Esophagus squamous epithelium (tissue), 5 donors: ENCODE measurements around the gene NDFIP1. TPM values are rescaled to one million over a fixed set of nuclear protein-coding genes. Genes with fewer than 3 reads are reported as not detected.
A peak's percentile ranks its signal among the peaks of the same experiment; 100 is the strongest.

Source experiments
- DNase-seq: peaks from one replicate; lab custom pipeline; 2025; lab: John Stamatoyannopoulos, UW
- H3K27ac ChIP-seq, 4 donors: fragments of 200-600 bp; sonication (generic); one replicate each; pipeline ENCODE4 v1.5.1; 2016 to 2019; ENCODE audit warnings: mild to moderate bottlenecking in 1 of 4
- H3K27me3 ChIP-seq, 4 donors: fragments of 200-600 bp; sonication (generic); 1 replicate in 3 of 4; 2 replicates in 1 of 4; pipeline versions ENCODE4 v1.5.1 to v1.6.0; 2017 to 2021; ENCODE audit warnings: antibody characterized with exemption in 1 of 4
- H3K36me3 ChIP-seq, 3 donors: fragments of 200-600 bp; sonication (generic); one replicate each; pipeline ENCODE4 v1.5.1; 2016 to 2019
- H3K4me1 ChIP-seq, 3 donors: fragments of 200-600 bp; sonication (generic); one replicate each; pipeline ENCODE4 v1.5.1; 2017 to 2019
- H3K4me3 ChIP-seq, 4 donors: fragments of 200-600 bp; sonication (generic); 1 replicate in 3 of 4; 2 replicates in 1 of 4; pipeline ENCODE4 v1.5.1; 2016 to 2019; ENCODE audit warnings: mild to moderate bottlenecking in 2 of 4, moderate library complexity in 1 of 4
- H3K9me3 ChIP-seq, 3 donors: fragments of 200-600 bp; sonication (generic); one replicate each; pipeline ENCODE4 v1.5.1; 2016 to 2019
- CTCF ChIP-seq, 6 experiments: fragments of 450-650 bp in 4 of 6; fragments of 200-600 bp in 2 of 6; sonication (generic) in 2 of 6; IDR thresholded peaks; one replicate each; pipeline ENCODE4 v1.5.1; 2016 to 2019; ENCODE audit warnings: antibody characterized with exemption in 6 of 6, mild to moderate bottlenecking in 4 of 6, moderate library complexity in 4 of 6
- POLR2A ChIP-seq, 4 donors: fragments of 450-650 bp; IDR thresholded peaks; one replicate each; pipeline ENCODE4 v1.6.1; 2017; ENCODE audit warnings: antibody characterized with exemption in 4 of 4, mild to moderate bottlenecking in 4 of 4, moderate library complexity in 3 of 4
- WGBS, 2 donors: methylation state at CpG; one replicate each; pipeline ENCODE4 v1.1.5; 2018; 5-methylcytosine and 5-hydroxymethylcytosine counted together
- intact Hi-C: fragments of 100-400 bp; cut with DNase I; formaldehyde crosslinking; loops from one replicate; pipeline ENCODE4 v1.15.0; 2022
- total RNA-seq, 4 donors: library from RNA; depleted of rRNA; stranded (reverse); fragments of >200 nt; gene quantifications; one replicate each; pipeline ENCODE4 v1.1.0, GENCODE V29; 2016
- donor health status: DM: yes; HTN: yes; CAD: no.

The NDFIP1 gene
- total RNA-seq, 4 donors from 2014 or later = 34.1 to 82.6 (median 38.9) TPM

- Histone ChIP-seq H3K9me3 (no peaks in the 10 kb centered on the region), H3K27me3 (no peaks in the 10 kb centered on the region), H3K27ac (no peak overlapping the region), H3K36me3 (peaks cover 7 to 96% (median 10%) of the 10 kb centered on the region in 3 donors), H3K4me1 (no peaks in the 10 kb centered on the region), H3K4me3 (no peak overlapping the region)
- WGBS, 2 donors = 35 to 37% methylated on average over 3 of the region's 3 CpGs
- TF ChIP-seq CTCF (IDR thresholded peaks at IDR 0.05) (peak in 5 of 6 experiments; percentile 14 to 56 (median 51)), POLR2A (IDR thresholded peaks at IDR 0.05) (no peak)
- DNase-seq = no peak
- intact Hi-C loops = no loop called here
These were observed 35.3 kb downstream of the NDFIP1 start for GRCh38 chr5:142143878-142144277.

GRCh38 chr5:142145106-142145900, 36.7 kb downstream of the NDFIP1 start:
- Histone ChIP-seq H3K4me3 (no peak overlapping the region), H3K9me3 (no peaks in the 10 kb centered on the region), H3K27me3 (no peaks in the 10 kb centered on the region), H3K27ac (no peak overlapping the region), H3K4me1 (no peaks in the 10 kb centered on the region), H3K36me3 (peaks cover 7 to 95% (median 10%) of the 10 kb centered on the region in 3 donors)
- TF ChIP-seq CTCF (IDR thresholded peaks at IDR 0.05) (peak; percentile 44 to 69 (median 58)), POLR2A (IDR thresholded peaks at IDR 0.05) (no peak)
- intact Hi-C loops = loop anchor here (5.0 kb wide), 1 partner anchor 153 kb away; no protein-coding TSS in a partner anchor
- no peak for DNase-seq
- 74 to 79% methylated on average over 4 of the region's 4 CpGs for WGBS, 2 donors

- no peaks in the 10 kb centered on the region for H3K4me1 ChIP-seq
- 90 to 95% methylated on average over 1 of the region's 1 CpG for WGBS, 2 donors
- intact Hi-C loops = loop anchor here (5.0 kb wide), 1 partner anchor 157 kb away; no protein-coding TSS in a partner anchor
- peaks cover 5 to 76% (median 7%) of the 10 kb centered on the region in 3 donors for H3K36me3 ChIP-seq
- no peaks in the 10 kb centered on the region for H3K27me3 ChIP-seq
- no peaks in the 10 kb centered on the region for H3K9me3 ChIP-seq
- TF ChIP-seq POLR2A (IDR thresholded peaks at IDR 0.05) (no peak), CTCF (IDR thresholded peaks at IDR 0.05) (no peak)
- DNase-seq = no peak
- no peak overlapping the region for H3K4me3 ChIP-seq
- H3K27ac ChIP-seq = no peak overlapping the region
These were observed 40.8 kb downstream of the NDFIP1 start for GRCh38 chr5:142149363-142149762.

GRCh38 chr5:142150431-142150830, 41.9 kb downstream of the NDFIP1 start:
- H3K4me3 ChIP-seq = no peak overlapping the region
- TF ChIP-seq CTCF (IDR thresholded peaks at IDR 0.05) = no peak
- TF ChIP-seq POLR2A (IDR thresholded peaks at IDR 0.05) = no peak
- intact Hi-C loops = loop anchor here (5.0 kb wide), 1 partner anchor 397 kb away; no protein-coding TSS in a partner anchor
- no peaks in the 10 kb centered on the region for H3K9me3 ChIP-seq
- no peak for DNase-seq
- H3K27ac ChIP-seq = no peak overlapping the region
- H3K36me3 ChIP-seq = peaks cover 5 to 72% (median 7%) of the 10 kb centered on the region in 3 donors
- no peaks in the 10 kb centered on the region for H3K27me3 ChIP-seq
- H3K4me1 ChIP-seq = no peaks in the 10 kb centered on the region
- WGBS, 2 donors = 89 to 99% methylated on average over 8 of the region's 8 CpGs
